Kidney epithelial cell (primary cell): ENCODE data around the gene TRIM72. TPM values are rescaled to one million over a fixed set of nuclear protein-coding genes. Genes with fewer than 3 reads are reported as not detected.

Experiments used
- DNase-seq: peaks from one replicate; pipeline ENCODE4 v3.0.0-alpha.2; 2010; ENCODE audit warnings: low read depth
- H3K27me3 ChIP-seq: 2 replicates; pipeline ENCODE4 v1.6.0; 2011; ENCODE audit warnings: low read length; ENCODE audit not compliant: control insufficient read depth, insufficient read depth
- H3K36me3 ChIP-seq: 2 replicates; pipeline ENCODE4 v1.5.1; 2011; ENCODE audit warnings: low read length; ENCODE audit not compliant: control insufficient read depth, insufficient read depth
- H3K4me3 ChIP-seq: 2 replicates; pipeline ENCODE4 v1.5.1; 2011; ENCODE audit warnings: low read depth, mild to moderate bottlenecking, control low read depth, low read length
- CTCF ChIP-seq: IDR thresholded peaks from 2 replicates; pipeline ENCODE4 v1.5.1; 2011; ENCODE audit warnings: mild to moderate bottlenecking, moderate library complexity, low read length, control low read depth, inconsistent platforms; ENCODE audit not compliant: insufficient read depth, poor library complexity, severe bottlenecking
- total RNA-seq: library from RNA; depleted of rRNA; stranded (reverse); fragments of >200 nt; gene quantifications from 2 replicates; pipeline ENCODE4 v1.2.3, GENCODE V29; 2015

The TRIM72 gene
- total RNA-seq, 1 donor from 2014 or later = not detected

GRCh38 chr16:31258366-31258765 lies 44.4 kb downstream of the TRIM72 start:
- Histone ChIP-seq H3K4me3 (no peak overlapping the region), H3K36me3 (no peaks in the 10 kb centered on the region), H3K27me3 (no peaks in the 10 kb centered on the region)
- no peak for TF ChIP-seq CTCF
- no peak for DNase-seq

GRCh38 chr16:31260136-31260931 lies 46.4 kb downstream of the TRIM72 start:
- Histone ChIP-seq H3K27me3 (no peaks in the 10 kb centered on the region), H3K36me3 (no peaks in the 10 kb centered on the region), H3K4me3 (no peak overlapping the region)
- DNase-seq = no peak
- no peak for TF ChIP-seq CTCF

- Histone ChIP-seq H3K36me3 (no peaks in the 10 kb centered on the region), H3K27me3 (no peaks in the 10 kb centered on the region), H3K4me3 (no peak overlapping the region)
- DNase-seq = no peak
- no peak for TF ChIP-seq CTCF
Measured at GRCh38 chr16:31262084-31262483, 48.2 kb downstream of the TRIM72 start.

GRCh38 chr16:31265329-31266245 lies 51.7 kb downstream of the TRIM72 start:
- TF ChIP-seq CTCF = no peak
- Histone ChIP-seq H3K27me3 (peaks cover 2% of the 10 kb centered on the region), H3K4me3 (no peak overlapping the region), H3K36me3 (no peaks in the 10 kb centered on the region)
- DNase-seq = peak; percentile 63

- no peak for TF ChIP-seq CTCF
- no peak overlapping the region for H3K4me3 ChIP-seq
- H3K27me3 ChIP-seq = peaks cover 5% of the 10 kb centered on the region
- peak; percentile 16 for DNase-seq
- no peaks in the 10 kb centered on the region for H3K36me3 ChIP-seq
Measured at GRCh38 chr16:31267332-31268032, 53.6 kb downstream of the TRIM72 start.
